GM21528 (cell line): ENCODE data around the gene FAM216B.
A peak's percentile ranks its signal among the peaks of the same experiment; 100 is the strongest.
"Not testable (repeated sequence)": the region's sequence is repeated elsewhere in the genome, so short reads cannot be mapped to it uniquely, and the experiment has no call there.

Source experiments
- ATAC-seq: cut with Tn5 transposase; IDR thresholded peaks from one replicate; pipeline ENCODE4 v1.9.1; 2021; ENCODE audit warnings: mild to moderate bottlenecking, moderate library complexity; ENCODE audit not compliant: unreplicated experiment, low FRiP score

FAM216B gene

GRCh38 chr13:42777467-42777866, 3.9 kb upstream of the FAM216B start:
- ATAC-seq: no peak

- no peak for ATAC-seq
Observed at GRCh38 chr13:42780044-42780443, 1.3 kb upstream of the FAM216B start.

DNA sequence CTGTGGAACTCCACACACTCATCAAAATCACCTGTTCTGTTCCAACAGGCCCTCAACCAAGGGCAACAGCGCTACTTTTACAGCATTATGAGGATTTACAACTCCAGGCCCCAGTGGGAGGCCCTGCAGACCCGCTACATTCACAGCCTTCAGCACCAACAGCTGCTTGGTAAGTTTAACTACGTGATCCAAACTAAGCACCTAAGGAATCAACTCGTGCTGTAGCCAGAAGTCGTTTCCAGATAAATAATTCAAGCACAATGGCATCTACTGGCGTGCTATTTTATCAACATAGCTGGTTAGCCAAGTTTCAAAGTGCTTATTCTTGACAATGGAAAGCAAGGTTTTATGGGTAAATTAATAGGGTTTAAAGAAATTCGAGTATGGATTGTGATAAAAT, 5.3 kb downstream of the FAM216B start:
- no peak for ATAC-seq

GRCh38 chr13:42788601-42789000, 7.2 kb downstream of the FAM216B start:
- no peak for ATAC-seq

DNA sequence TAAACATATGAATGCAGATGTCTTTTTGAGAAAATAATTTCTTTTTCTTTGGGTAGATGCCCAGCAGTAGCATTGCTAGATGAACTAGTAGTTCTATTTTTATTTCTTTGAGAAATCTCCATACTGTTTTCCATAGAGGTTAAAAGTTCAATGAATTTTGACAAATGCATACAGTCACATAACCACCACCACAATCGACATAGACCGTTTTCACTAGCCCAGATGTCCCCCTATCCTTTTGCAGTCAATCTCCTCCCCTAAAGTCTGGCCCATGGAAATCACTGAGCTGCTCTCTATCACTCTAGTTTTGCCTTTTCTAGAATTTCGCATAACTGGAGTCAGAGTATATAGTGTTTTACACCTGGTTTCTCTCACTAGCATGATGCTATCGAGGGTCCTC, 10.8 kb downstream of the FAM216B start:
- ATAC-seq: no peak

DNA sequence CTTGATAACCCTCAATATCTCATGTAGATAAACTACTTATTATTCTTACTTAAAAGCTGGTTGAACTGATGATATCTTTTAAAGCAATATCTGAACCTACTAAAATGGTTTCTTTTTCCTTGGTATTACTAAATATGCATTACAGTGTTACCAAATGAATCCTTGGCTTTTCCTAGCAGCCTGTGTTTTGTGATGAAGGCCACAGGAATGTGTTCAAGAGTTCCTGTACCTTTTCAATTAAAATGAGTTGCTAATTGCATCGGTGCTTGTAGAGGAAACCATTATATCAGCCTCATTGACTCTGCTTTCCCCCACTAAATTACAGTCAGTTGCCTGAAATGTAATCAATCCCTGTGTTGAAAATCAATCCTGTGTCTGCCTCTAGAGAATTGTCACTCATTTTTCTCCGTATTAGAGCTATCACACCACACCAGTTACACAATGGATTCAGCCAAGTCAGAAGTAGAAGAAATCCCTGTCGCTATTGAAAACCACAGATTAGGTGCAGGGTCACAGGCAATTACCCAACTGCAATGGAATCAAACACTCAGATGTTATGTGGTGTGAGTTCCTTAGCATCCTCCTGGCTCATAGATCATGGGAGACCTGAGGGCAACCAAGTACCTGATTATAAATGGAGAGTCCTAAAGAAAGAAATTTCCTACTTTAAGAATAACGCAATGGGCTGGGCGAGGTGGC, 13.3 kb downstream of the FAM216B start:
- ATAC-seq: no peak

GRCh38 chr13:42795666-42796065, 14.3 kb downstream of the FAM216B start:
- no peak for ATAC-seq

DNA sequence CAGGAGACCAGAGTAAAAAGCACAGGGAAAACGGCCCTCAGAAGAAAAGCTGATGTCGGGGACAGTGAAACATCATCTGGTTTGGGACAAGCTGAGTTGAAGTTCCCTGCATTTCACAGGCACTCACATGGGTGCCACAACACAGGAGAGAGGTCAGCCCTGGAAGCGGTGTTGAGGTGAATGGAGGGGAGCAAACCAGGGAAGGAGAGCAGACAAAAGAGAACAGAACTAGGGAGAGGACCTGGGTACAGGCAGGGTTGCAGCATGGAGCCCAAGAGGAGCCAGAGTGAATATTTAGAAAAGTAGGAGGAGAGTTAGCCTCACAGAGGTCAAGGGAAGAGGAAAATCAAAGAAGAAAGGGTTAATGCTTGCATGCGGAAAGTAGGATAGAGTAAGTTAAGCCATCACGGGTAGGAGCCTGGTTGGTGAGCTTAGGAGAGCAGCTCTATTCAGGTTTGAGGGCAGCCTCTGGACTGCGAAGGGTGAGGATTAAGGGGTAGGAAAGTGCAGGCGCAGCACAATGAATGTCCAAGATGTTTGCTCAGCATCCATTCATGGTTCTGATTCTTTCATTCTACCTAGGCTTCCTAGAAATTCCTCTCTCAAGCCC, 15.5 kb downstream of the FAM216B start:
- no peak for ATAC-seq

DNA sequence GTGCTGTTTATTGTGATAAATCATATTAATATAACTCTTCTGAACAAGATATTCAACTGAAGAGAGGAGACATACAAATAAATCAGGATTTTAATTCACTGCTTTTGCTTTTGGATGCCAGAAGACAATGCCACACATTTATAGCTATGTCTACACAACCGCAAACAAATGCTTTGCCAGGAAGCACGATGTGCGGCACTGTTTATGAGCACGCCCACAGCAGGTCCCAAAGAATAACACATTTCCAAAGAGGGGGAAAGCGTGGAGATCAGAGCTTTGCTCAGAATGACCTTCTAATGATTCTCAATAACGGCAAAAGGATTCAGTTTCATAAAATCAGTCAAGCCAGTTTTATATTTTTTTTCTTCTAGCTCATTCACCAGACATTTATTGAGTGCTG, 16.7 kb downstream of the FAM216B start:
- no peak for ATAC-seq

- ATAC-seq: no peak
Observed at GRCh38 chr13:42800109-42800643, 18.8 kb downstream of the FAM216B start.

DNA sequence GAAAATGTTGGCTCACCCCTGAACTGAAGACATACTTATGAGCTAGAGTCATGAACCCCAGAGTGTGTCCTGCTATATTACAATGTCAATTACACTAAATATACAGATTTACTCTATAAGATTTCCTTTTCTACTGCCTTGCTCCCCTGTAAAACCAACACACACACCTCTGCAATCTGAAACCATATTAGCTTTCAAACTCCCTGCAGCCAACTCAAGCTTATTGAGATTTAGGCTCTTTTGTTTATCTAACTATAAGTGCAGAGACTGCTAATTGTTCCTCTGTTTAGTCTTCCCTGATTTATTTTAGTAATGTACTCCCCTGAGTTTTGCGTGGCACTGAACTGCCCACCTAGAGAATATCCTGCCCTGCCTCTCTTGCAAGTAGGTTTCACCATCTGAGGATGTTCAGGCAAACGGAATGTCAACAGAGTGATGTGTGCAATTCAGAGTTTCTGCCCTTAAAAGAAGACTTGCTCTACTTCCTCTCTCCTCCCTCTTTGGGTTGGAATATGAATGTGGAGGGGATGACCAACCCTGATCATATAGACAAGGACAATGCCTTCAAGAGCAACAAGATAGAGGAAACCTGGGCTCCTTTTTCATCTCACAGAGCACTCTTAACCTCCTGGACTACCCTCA, 22.3 kb downstream of the FAM216B start:
- ATAC-seq: peak; percentile 36

DNA sequence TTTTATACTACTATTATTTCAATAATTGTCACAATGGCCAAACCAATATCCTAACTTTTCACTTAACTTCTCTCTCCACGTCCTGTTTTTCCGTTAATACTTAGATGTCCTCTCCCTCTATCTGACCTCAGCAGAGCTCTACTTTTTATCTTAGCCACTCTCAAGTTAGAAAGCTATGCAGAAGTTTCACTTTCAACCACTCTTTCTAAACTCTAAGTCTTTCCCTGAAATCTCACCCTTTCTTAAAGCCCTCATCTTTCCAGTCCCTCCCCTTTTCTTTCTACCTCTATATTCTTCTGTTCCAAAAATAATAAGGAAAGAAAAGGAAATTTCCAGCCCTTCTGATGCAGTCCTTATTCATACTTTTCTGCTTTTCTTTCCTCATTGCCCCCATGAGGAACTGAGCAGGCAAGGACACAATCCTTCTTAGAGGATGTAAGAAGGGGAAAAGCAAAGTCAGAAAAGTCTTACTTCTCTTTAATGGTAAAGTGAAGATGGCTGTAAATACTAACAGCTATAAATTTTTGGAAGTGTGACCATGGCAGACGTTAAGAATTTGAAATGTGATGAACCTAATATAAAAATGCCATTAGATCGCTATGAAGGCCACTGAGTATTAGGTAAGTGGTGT, 23.0 kb downstream of the FAM216B start:
- peak; percentile 82 for ATAC-seq

DNA sequence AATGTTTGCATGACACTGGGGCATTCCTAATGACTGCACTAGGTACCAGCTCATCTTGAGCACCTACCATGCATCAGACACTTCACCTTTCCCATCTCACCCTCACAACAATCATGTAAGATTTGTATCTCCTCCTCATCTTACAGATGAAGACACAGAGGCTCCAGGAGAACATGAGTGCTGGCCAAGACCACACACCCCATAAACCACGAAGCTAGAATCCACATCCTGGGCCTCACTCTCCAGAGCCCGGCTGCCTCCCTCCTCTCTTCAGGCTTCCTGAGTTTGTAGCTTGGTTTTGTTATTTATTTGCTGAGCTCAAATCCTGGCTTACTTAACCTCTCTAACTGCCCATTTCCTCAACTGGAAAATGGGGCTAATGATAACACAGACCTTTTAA, 25.9 kb downstream of the FAM216B start:
- no peak for ATAC-seq

DNA sequence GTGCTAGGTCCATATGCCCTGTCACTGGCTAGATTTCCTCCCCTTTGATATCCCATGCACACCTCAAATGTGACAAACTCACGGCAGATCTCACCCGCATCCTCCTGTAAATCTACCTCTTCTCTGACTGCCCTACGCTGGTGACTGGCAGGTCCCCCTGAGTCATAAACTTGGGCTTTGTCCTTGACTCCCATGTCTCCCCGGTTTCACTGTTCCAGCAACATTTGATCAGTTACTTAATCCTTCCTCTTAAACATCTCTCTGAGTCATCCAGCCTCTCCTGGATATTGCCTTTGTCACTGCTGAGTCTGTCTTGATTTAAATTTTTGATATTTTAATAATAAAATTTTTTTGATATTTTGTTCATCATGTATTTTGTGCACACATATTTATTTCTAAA, 26.5 kb downstream of the FAM216B start:
- no peak for ATAC-seq

DNA sequence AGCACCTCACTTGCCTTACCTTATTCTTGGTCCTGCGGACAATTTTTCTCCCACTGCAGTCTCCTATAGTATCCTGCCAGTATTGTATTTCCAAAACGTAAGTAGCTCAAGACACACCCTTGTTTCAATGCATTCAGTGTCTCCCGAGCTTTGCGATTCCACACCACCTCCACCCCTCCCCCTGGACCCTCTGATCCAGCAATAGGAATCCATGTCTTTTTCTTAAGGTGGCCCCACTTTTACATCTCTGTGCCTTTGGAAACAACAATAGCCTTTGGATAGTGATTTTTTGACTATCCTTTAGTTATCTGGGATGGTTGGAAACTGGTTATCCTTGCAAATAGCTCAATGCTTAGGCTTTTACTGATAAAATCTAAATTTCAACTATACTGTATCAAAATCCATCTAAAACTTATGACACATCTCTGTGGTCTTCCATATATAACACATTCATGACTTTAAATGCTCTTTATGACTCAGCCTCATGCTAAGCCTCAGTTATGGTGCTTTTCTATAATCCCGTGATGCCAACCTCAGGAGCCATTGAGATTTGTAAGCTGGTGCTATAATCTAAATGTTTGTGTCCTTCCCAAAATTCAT, 27.1 kb downstream of the FAM216B start:
- ATAC-seq: no peak

DNA sequence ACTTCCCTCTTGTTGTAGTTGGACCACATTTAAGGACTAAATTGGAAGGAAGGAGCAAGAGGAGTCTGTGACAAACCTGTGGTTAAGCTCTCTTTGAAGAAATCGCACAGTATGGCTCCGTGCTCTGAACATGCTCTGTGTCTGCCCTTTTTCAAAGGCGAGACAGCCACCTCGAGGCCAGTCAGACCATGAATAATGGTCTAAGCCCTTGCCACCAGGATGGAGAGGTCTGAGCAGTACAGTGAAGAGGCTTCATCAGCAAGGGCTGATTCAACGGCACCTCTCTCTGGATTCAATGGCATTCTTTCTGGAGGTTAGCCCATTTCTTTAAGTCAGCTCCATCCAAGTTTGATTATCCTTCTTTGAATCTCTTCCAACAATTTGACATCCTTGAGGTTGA, 30.9 kb downstream of the FAM216B start:
- ATAC-seq: no peak

GRCh38 chr13:42814868-42815267, 33.5 kb downstream of the FAM216B start:
- no peak for ATAC-seq

GRCh38 chr13:42815681-42816080, 34.3 kb downstream of the FAM216B start:
- ATAC-seq: no peak

DNA sequence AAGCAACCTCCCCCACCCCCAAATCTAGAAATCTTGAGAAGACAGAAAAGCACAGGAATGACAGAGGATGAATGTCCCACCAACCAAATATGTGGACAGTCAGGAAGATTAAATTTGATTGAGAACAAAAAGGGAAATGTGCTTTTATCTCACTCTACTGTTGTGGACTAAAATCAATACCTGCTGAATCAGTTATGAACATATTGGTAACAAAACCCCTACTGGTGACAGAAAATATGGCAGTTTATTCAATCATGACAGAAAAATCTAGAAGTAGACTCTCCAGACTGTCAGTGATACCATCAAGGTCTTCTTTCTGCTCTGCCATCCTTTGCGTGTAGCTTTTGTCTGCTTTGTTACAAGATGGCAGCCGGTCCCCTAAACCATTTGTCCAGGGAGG, 35.2 kb downstream of the FAM216B start:
- no peak for ATAC-seq

DNA sequence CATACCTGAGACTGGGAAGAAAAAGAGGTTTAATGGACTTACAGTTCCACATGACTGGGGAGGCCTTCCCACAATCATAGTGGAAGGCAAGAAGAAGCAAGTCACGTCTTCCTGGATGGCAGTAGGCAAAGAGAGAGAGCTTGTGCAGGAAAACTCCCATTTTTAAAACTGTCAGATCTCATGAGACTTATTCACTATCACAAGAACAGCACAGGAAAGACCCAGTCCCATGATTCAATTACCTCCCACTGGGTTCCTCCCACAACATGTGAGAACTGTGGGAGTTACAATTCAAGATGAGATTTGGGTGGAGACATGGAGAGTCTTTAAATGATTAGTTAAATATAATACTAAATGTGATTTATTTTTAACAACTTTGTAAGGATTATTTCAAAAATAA, 38.3 kb downstream of the FAM216B start:
- ATAC-seq: not testable (repeated sequence)

DNA sequence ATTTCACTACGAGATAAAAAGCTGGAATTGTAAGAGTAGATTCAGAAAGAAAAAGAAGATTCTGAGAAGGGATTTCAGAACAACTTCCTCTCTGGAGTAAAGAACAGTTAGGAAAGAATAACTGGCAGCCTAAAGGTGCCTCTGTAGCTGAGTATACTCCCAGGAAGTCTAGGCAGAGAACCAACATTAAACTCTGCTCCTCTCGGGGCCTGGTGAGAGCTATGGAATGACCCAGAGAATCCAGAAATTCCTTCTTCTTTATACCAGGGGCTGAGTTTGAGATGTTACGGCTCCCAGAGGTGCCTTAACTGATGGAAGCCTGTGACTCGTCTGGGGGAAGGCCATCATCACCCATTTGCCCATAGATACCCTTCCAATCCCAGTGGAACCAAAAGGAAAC, 39.1 kb downstream of the FAM216B start:
- no peak for ATAC-seq
